ENCODE results near the gene OR10A7.

OR10A7 gene

DNA sequence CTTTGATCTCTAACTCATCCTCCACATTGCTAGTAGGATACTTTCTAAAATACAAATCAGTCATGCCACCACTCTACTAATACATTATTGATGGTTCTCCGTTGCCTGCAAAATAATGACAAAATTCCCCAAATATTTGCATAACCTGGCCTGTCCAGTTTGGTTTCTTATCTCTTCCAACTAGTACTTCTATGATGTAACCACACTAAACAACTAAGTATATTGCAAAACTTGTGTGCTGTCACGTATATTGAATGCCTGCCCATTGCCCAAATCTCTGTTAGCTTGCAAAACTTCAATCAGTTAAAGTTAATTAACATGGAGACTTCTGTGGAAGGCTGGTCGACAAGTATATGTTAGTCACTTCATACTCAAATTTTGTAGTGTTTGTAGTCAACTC is 30.1 kb downstream of the OR10A7 start:
- Histone ChIP-seq H3K4me1 (ENCODE audit: control insufficient read depth, low read depth, low read length) (no peaks in the 10 kb centered on the region), H3K27me3 (ENCODE audit: control insufficient read depth, insufficient read depth, low read length) (no peaks in the 10 kb centered on the region), H3K36me3 (ENCODE audit: control insufficient read depth, low read depth, low read length) (no peaks in the 10 kb centered on the region), H3K9me3 (ENCODE audit: control insufficient read depth, low read depth, low read length) (no peaks in the 10 kb centered on the region), H3K9ac (ENCODE audit: low read length) (no peak overlapping the region), H3K27ac (ENCODE audit: low read length) (no peak overlapping the region), H3K4me3 (ENCODE audit: low read length) (no peak overlapping the region)

DNA sequence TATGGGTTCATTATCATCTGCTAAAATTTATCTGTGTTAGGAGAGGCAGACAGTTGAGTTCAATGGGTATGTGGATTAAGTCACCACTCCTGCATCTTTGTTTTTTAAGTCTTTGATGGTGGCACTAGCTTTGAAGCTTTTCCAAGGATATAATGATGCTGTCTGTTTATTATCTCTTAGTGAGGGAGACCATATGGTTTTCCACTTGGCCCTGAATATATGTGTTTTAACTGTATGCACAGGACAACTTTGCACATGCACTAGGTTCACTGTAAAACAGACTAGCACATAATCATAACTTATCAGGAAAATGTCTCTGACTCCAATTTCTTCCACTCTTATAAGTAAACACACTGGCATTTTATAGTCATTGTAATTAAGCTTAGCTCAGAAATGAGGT is 32.5 kb downstream of the OR10A7 start:
- Histone ChIP-seq H3K4me1 (ENCODE audit: control insufficient read depth, low read depth, low read length) (no peaks in the 10 kb centered on the region), H3K4me3 (ENCODE audit: low read length) (no peak overlapping the region), H3K36me3 (ENCODE audit: control insufficient read depth, low read depth, low read length) (no peaks in the 10 kb centered on the region), H3K27ac (ENCODE audit: low read length) (no peak overlapping the region), H3K9ac (ENCODE audit: low read length) (no peak overlapping the region), H3K27me3 (ENCODE audit: control insufficient read depth, insufficient read depth, low read length) (no peaks in the 10 kb centered on the region), H3K9me3 (ENCODE audit: control insufficient read depth, low read depth, low read length) (no peaks in the 10 kb centered on the region)

DNA sequence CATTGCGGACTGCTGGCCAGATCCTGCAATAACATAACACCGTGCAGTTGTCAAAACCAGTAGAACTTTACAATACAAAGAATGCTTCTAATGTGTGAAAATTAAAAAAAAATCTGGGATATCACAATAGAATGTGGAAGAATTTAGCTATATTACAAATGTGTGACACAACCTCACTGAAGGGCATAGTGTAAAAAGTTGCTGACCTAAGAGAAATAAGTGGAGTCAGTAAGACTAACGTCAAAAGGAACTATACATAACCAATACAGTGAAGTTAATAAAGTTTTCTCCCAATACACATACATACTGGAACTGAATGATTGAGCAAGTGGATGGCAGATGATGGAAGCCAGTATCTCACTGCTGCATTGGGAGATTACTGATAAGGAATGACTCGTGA is 36.0 kb downstream of the OR10A7 start:
- no peak overlapping the region for H3K4me3 ChIP-seq (ENCODE audit: low read length)
- no peaks in the 10 kb centered on the region for H3K36me3 ChIP-seq (ENCODE audit: control insufficient read depth, low read depth, low read length)
- no peaks in the 10 kb centered on the region for H3K27me3 ChIP-seq (ENCODE audit: control insufficient read depth, insufficient read depth, low read length)
- H3K9ac ChIP-seq (ENCODE audit: low read length) = no peak overlapping the region
- no peaks in the 10 kb centered on the region for H3K9me3 ChIP-seq (ENCODE audit: control insufficient read depth, low read depth, low read length)
- H3K27ac ChIP-seq (ENCODE audit: low read length) = no peak overlapping the region
- H3K4me1 ChIP-seq (ENCODE audit: control insufficient read depth, low read depth, low read length) = no peaks in the 10 kb centered on the region

DNA sequence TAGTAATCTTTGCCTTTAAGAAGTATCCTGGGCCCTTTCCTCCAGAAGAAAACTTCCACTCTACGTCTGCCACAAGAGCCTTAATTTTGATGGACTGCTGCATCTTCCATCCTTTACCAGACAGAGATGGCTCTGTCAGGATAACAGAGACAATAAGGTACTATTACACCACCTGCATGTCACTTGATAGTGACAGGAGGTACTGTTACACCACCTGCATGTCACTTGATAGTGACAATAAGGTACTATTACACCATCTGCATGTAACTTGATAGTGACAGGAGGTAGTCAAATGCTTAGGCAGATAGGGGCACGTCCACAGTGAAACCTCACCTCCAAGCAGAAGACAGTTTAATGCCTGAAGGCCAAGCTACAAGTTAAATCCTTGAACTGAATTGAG is 37.5 kb downstream of the OR10A7 start:
- H3K27me3 ChIP-seq (ENCODE audit: control insufficient read depth, insufficient read depth, low read length) = no peaks in the 10 kb centered on the region
- H3K9me3 ChIP-seq (ENCODE audit: control insufficient read depth, low read depth, low read length) = no peaks in the 10 kb centered on the region
- no peak overlapping the region for H3K4me3 ChIP-seq (ENCODE audit: low read length)
- H3K27ac ChIP-seq (ENCODE audit: low read length) = no peak overlapping the region
- H3K9ac ChIP-seq (ENCODE audit: low read length) = no peak overlapping the region
- H3K4me1 ChIP-seq (ENCODE audit: control insufficient read depth, low read depth, low read length) = no peaks in the 10 kb centered on the region
- no peaks in the 10 kb centered on the region for H3K36me3 ChIP-seq (ENCODE audit: control insufficient read depth, low read depth, low read length)
